GM12801 (cell line): ENCODE measurements around the gene CNTNAP2.

Experiments
- TF ChIP-seq, protein P1 (sequence below): IDR thresholded peaks from one replicate; pipeline ENCODE4 v1.5.1; 2011; ENCODE audit warnings: control low read depth; ENCODE audit not compliant: insufficient read length; ENCODE audit errors: extremely low read depth

The CNTNAP2 gene

DNA sequence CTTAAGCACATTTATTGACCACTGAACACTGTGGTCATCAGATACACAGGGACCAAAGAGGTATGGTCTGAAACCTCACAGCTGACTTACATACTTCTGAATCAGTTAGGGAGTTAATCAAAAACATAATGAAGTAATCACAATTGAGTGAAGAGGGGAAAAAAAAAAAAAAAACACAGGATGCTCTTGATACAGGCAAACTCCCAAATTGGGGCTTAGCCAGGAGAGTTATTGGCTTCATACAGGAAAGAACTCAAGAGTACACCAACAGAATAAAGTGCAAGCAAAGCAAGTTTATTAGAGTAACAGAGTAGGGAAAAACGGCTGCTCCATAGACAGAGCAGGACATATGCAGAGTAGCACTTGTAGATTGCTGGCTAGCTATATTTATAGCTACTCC lies 917.0 kb downstream of the CNTNAP2 start:
- TF ChIP-seq, protein P1, sequence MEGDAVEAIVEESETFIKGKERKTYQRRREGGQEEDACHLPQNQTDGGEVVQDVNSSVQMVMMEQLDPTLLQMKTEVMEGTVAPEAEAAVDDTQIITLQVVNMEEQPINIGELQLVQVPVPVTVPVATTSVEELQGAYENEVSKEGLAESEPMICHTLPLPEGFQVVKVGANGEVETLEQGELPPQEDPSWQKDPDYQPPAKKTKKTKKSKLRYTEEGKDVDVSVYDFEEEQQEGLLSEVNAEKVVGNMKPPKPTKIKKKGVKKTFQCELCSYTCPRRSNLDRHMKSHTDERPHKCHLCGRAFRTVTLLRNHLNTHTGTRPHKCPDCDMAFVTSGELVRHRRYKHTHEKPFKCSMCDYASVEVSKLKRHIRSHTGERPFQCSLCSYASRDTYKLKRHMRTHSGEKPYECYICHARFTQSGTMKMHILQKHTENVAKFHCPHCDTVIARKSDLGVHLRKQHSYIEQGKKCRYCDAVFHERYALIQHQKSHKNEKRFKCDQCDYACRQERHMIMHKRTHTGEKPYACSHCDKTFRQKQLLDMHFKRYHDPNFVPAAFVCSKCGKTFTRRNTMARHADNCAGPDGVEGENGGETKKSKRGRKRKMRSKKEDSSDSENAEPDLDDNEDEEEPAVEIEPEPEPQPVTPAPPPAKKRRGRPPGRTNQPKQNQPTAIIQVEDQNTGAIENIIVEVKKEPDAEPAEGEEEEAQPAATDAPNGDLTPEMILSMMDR = no peak

DNA sequence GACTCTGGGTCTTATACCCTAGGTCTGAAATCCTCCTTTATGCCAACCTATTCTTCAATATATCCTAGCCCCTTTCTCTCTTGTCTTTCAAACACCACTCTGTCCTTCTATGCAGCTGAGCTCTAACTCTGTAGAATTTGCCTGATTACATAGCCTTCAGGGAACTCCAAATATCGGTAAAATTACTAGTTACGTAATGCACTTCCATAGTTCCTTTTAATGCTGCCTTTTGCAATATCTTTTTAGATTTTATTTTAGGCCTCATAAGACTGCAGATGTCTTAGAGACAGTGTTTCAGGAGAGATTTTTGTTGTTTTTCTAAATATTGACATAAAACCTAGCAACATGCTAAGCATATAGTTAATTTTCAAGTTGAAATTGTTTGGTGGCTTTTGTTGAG lies 924.8 kb downstream of the CNTNAP2 start:
- TF ChIP-seq, protein P1 = no peak

DNA sequence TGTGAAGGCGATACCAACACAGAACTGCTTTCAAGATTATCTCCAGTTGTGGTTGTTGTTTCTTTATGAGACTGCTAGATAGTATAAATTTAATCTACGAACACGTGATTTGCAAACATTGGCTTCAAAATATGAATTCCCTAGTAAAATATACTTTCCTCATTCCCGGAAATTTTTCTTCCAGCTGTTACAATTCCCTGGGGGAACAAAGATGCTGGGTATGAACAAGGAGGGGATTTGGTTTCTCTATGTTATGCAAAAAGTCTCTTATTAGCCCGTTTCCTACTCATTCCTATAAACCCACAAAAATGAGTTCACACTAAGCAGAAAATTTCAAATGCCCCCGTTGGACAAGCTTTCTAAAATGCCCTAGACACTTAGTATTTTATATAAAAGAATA lies 928.3 kb downstream of the CNTNAP2 start:
- TF ChIP-seq, protein P1 = no peak

DNA sequence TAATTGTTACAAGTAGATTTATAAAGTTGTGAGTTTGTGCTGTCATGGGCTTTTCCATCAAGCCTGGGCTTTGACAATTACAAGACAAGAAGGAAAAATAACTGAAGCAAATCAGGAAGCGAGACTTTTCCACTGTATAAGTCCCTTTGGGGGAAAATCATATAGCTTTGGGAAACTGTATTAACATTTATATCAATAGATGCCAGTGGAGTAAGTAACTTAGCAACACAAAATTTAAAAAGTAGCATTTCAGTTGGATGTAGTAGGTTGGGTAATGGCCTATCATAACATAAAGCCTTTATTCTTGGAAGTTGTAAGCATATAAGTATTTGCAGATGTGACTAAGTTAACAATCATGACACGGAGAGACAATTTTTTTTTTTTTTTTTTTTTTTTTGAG lies 931.1 kb downstream of the CNTNAP2 start:
- TF ChIP-seq, protein P1 = no peak

DNA sequence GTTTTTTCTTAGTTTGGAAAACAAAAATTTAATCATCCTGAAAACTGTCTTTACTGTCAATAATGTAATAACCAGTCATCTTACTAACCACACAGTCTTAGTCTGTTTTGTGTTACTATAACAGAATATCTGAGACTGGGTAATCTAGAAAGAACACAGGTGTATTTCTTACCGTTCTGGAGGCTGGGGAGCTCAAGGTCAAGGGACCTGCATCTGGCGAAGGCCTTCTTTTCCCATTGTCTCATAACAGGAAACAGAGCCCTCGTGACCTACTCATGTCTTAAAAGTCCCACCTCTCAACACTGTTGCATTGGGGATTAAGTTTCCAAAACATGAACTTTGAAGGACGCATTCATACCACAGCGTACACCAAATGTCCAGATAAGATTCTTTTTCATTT lies 932.3 kb downstream of the CNTNAP2 start:
- TF ChIP-seq, protein P1 = no peak

DNA sequence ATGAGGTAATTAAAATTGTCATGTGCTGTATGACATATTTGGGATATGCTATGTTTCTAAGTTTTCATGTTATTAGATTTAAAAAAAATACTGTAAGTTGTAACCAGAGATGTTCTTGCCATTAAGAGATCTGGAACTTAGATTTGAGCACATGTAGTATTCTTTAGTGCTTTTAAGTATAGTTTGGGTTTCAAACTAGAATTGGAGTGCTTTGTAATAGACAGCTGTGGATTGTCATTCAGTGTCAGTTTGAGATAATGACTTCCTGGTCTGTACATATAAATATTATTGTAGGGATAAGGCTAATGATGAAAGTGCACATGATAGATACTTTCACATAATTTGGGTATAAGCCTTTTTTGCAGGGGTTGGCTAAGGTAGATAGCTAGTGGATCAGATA lies 936.2 kb downstream of the CNTNAP2 start:
- TF ChIP-seq, protein P1 = no peak

DNA sequence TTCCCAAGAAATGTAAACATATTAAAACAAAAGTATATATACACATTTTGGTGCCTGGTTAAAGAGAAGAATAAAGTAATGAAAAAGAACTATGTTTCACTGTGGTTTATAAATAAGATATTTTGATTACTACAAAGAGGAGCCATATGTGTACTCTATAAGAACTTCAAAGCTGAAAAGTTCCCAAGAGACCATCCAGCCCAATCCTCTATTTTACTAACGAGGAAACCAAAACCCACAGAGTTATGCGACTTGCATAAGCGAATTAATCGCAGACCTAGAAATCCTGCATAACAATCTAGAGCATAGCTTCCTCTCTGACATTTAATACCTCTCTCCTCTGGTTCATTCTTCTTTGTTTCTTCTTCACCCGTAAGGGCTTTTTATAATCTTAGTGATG lies 937.1 kb downstream of the CNTNAP2 start:
- TF ChIP-seq, protein P1 = no peak

DNA sequence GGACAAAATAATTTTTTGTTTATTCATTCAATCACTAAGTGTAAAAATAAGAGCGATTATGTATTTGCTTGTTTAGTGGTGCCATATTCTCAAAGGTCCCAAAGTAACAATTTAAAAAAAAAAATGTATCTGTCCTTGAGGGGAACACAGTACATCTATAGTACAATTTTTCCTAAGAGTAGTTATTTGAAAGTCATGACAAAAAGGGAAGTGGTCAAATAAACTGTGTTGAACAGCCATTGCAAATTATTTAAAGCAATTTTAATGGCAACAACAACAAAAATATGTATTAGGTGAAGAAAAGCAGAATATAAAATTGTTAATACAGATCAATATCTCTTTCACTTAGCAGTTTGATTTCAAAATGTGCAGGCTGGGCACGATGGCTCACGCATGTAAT lies 943.5 kb downstream of the CNTNAP2 start:
- TF ChIP-seq, protein P1 = no peak
